SK-N-SH treated with all-trans-retinoic acid at 6 μM for 48 hours (cell line): ENCODE results near the gene ST6GALNAC2.

Experiments used
- ATAC-seq: fragments of 200-7000 bp; cut with Tn5 transposase; 3 replicates; pipeline ENCODE4 v1.9.1; 2020; ENCODE audit warnings: mild to moderate bottlenecking, moderate library complexity
- ARNTL ChIP-seq: fragments of 450-650 bp; formaldehyde crosslinking; IDR thresholded peaks from 2 replicates; pipeline ENCODE4 v1.5.0; 2020; ENCODE audit warnings: low read depth, mild to moderate bottlenecking, moderate library complexity, borderline replicate concordance
- BACH2 ChIP-seq: fragments of 250-450 bp; sonication (Bioruptor Pico); IDR thresholded peaks from 2 replicates; pipeline ENCODE4 v1.9.0; 2021; ENCODE audit warnings: mild to moderate bottlenecking, borderline replicate concordance
- CREB5 ChIP-seq: fragments of 250-450 bp; sonication (Bioruptor Pico); IDR thresholded peaks from 2 replicates; pipeline ENCODE4 v1.5.1; 2020; ENCODE audit warnings: low read depth, mild to moderate bottlenecking, moderate library complexity
- CSDC2 ChIP-seq: fragments of 250-450 bp; sonication (Bioruptor Pico); IDR thresholded peaks from 2 replicates; pipeline ENCODE4 v1.5.0; 2020; ENCODE audit warnings: mild to moderate bottlenecking, moderate library complexity
- CSRNP3 ChIP-seq: fragments of 250-450 bp; sonication (Bioruptor Pico); IDR thresholded peaks from 2 replicates; pipeline ENCODE4 v1.5.1; 2021; ENCODE audit warnings: mild to moderate bottlenecking, moderate library complexity
- ESRRG ChIP-seq: fragments of 250-450 bp; sonication (Bioruptor Pico); IDR thresholded peaks from 2 replicates; pipeline ENCODE4 v1.6.1; 2021; ENCODE audit warnings: mild to moderate bottlenecking
- GLIS3 ChIP-seq: fragments of 250-450 bp; sonication (Bioruptor Pico); IDR thresholded peaks from 2 replicates; pipeline ENCODE4 v1.5.0; 2020; ENCODE audit warnings: mild to moderate bottlenecking, moderate library complexity
- ISL1 ChIP-seq: fragments of 250-450 bp; sonication (Bioruptor Pico); IDR thresholded peaks from 2 replicates; pipeline ENCODE4 v2.1.2; 2022; ENCODE audit warnings: mild to moderate bottlenecking, moderate library complexity
- OSR1 ChIP-seq: fragments of 250-450 bp; sonication (Bioruptor Pico); IDR thresholded peaks from 2 replicates; pipeline ENCODE4 v1.8.0; 2022; ENCODE audit warnings: moderate library complexity, mild to moderate bottlenecking, inconsistent platforms
- PATZ1 ChIP-seq: fragments of 250-450 bp; sonication (Bioruptor Pico); IDR thresholded peaks from 2 replicates; pipeline ENCODE4 v1.8.0; 2020; ENCODE audit warnings: mild to moderate bottlenecking, moderate library complexity, borderline replicate concordance
- POU6F1 ChIP-seq: fragments of 250-450 bp; sonication (Bioruptor Pico); IDR thresholded peaks from 2 replicates; pipeline ENCODE4 v1.8.0; 2021; ENCODE audit warnings: low read depth, mild to moderate bottlenecking, moderate library complexity, borderline replicate concordance
- PPARA ChIP-seq: fragments of 250-450 bp; sonication (Bioruptor Pico); IDR thresholded peaks from 2 replicates; pipeline ENCODE4 v1.5.0; 2020; ENCODE audit warnings: mild to moderate bottlenecking, borderline replicate concordance
- RARB ChIP-seq: fragments of 250-450 bp; sonication (Bioruptor Pico); IDR thresholded peaks from 2 replicates; pipeline ENCODE4 v1.8.0; 2021; ENCODE audit warnings: mild to moderate bottlenecking, moderate library complexity
- SNAI2 ChIP-seq: fragments of 250-450 bp; sonication (Bioruptor Pico); IDR thresholded peaks from 2 replicates; pipeline ENCODE4 v1.5.0; 2020; ENCODE audit warnings: mild to moderate bottlenecking, moderate library complexity
- TCF4 ChIP-seq: fragments of 250-450 bp; sonication (Bioruptor Pico); IDR thresholded peaks from 2 replicates; pipeline ENCODE4 v1.8.0; 2021; ENCODE audit warnings: mild to moderate bottlenecking, moderate library complexity, borderline replicate concordance
- TOX ChIP-seq: fragments of 250-450 bp; sonication (Bioruptor Pico); IDR thresholded peaks from 2 replicates; pipeline ENCODE4 v1.8.0; 2021; ENCODE audit warnings: mild to moderate bottlenecking, moderate library complexity, borderline replicate concordance
- ZC3H10 ChIP-seq: fragments of 250-450 bp; sonication (Bioruptor Pico); IDR thresholded peaks from 2 replicates; pipeline ENCODE4 v1.5.1; 2021; ENCODE audit warnings: mild to moderate bottlenecking, moderate library complexity
- ZFP3 ChIP-seq: fragments of 250-450 bp; sonication (Bioruptor Pico); IDR thresholded peaks from 2 replicates; pipeline ENCODE4 v1.5.0; 2020; ENCODE audit warnings: mild to moderate bottlenecking, moderate library complexity
- ZFP30 ChIP-seq: fragments of 450-650 bp; formaldehyde crosslinking; IDR thresholded peaks from 2 replicates; pipeline ENCODE4 v1.5.0; 2022; ENCODE audit warnings: mild to moderate bottlenecking, moderate library complexity
- ZNF565 ChIP-seq: fragments of 450-650 bp; formaldehyde crosslinking; conservative IDR thresholded peaks from 2 replicates; pipeline ENCODE4 v1.5.0; 2020; ENCODE audit warnings: low read depth, mild to moderate bottlenecking, moderate library complexity
- ZNF70 ChIP-seq: fragments of 450-650 bp; formaldehyde crosslinking; IDR thresholded peaks from 2 replicates; pipeline ENCODE4 v1.5.0; 2020; ENCODE audit warnings: mild to moderate bottlenecking, moderate library complexity
- ZNF8 ChIP-seq: fragments of 450-650 bp; formaldehyde crosslinking; IDR thresholded peaks from 2 replicates; pipeline ENCODE4 v1.5.0; 2020; ENCODE audit warnings: mild to moderate bottlenecking, moderate library complexity

The ST6GALNAC2 gene

GRCh38 chr17:76570457-76570856 is 15.2 kb downstream of the ST6GALNAC2 start:
- TF ChIP-seq CSDC2 (CRISPR knock-in tag): no peak
- TF ChIP-seq ISL1 (CRISPR knock-in tag): no peak
- no peak for TF ChIP-seq ZNF565 (CRISPR knock-in tag)
- TF ChIP-seq CREB5 (CRISPR knock-in tag): no peak
- no peak for TF ChIP-seq TCF4
- no peak for TF ChIP-seq ZNF8
- TF ChIP-seq POU6F1 (CRISPR knock-in tag): no peak
- no peak for TF ChIP-seq PPARA
- TF ChIP-seq SNAI2 (CRISPR knock-in tag): no peak
- no peak for TF ChIP-seq RARB
- no peak for TF ChIP-seq CSRNP3 (CRISPR knock-in tag)
- no peak for TF ChIP-seq ESRRG (CRISPR knock-in tag)
- no peak for TF ChIP-seq GLIS3 (CRISPR knock-in tag)
- no peak for TF ChIP-seq ZFP30
- TF ChIP-seq ZC3H10 (CRISPR knock-in tag): no peak
- TF ChIP-seq ZNF70 (CRISPR knock-in tag): no peak
- TF ChIP-seq ARNTL (CRISPR knock-in tag): no peak
- ATAC-seq: no peak

GRCh38 chr17:76569607-76570279 is 15.9 kb downstream of the ST6GALNAC2 start:
- no peak for TF ChIP-seq ZFP3 (CRISPR knock-in tag)
- TF ChIP-seq GLIS3 (CRISPR knock-in tag): no peak
- TF ChIP-seq ARNTL (CRISPR knock-in tag): no peak
- TF ChIP-seq ISL1 (CRISPR knock-in tag): no peak
- TF ChIP-seq POU6F1 (CRISPR knock-in tag): no peak
- no peak for TF ChIP-seq ZFP30
- TF ChIP-seq TOX: no peak
- no peak for TF ChIP-seq ZNF8
- TF ChIP-seq BACH2 (CRISPR knock-in tag): no peak
- no peak for TF ChIP-seq CREB5 (CRISPR knock-in tag)
- TF ChIP-seq OSR1 (CRISPR knock-in tag): no peak
- no peak for TF ChIP-seq SNAI2 (CRISPR knock-in tag)
- TF ChIP-seq, all 23 proteins: peak for 0
- ATAC-seq: peak; percentile 3; the same call in 1 of the 3 replicates

GRCh38 chr17:76568811-76569221 is 16.8 kb downstream of the ST6GALNAC2 start:
- no peak; the same call in 2 of the 3 replicates for ATAC-seq
- TF ChIP-seq BACH2 (CRISPR knock-in tag) (no peak), SNAI2 (CRISPR knock-in tag) (no peak), ARNTL (CRISPR knock-in tag) (no peak), RARB (no peak), CREB5 (CRISPR knock-in tag) (no peak), CSDC2 (CRISPR knock-in tag) (no peak), POU6F1 (CRISPR knock-in tag) (no peak), PPARA (no peak), ZNF8 (no peak), TOX (no peak), PATZ1 (no peak)
